Lower leg skin (tissue), 4 donors: ENCODE data around the gene SIVA1. TPM values are rescaled to one million over a fixed set of nuclear protein-coding genes. Genes with fewer than 3 reads are reported as not detected.

Experiments
- DNase-seq, 2 donors: peaks; one replicate each; pipeline ENCODE4 v3.0.0-alpha.2; 2019; ENCODE audit warnings: low spot score in 2 of 2
- H3K4me3 ChIP-seq: fragments of 200-600 bp; sonication (generic); 2 replicates; pipeline ENCODE4 v1.5.1; 2017; ENCODE audit warnings: mild to moderate bottlenecking, low read depth; ENCODE audit not compliant: poor library complexity, severe bottlenecking
- CTCF ChIP-seq, 3 donors: fragments of 450-650 bp; IDR thresholded peaks; one replicate each; pipeline ENCODE4 v1.5.1; 2016; ENCODE audit warnings: antibody characterized with exemption in 3 of 3, mild to moderate bottlenecking in 3 of 3, moderate library complexity in 2 of 3
- POLR2A ChIP-seq, 2 donors: fragments of 450-650 bp; IDR thresholded peaks; one replicate each; pipeline ENCODE4 v1.6.1; 2016 to 2017; ENCODE audit warnings: antibody characterized with exemption in 2 of 2, mild to moderate bottlenecking in 1 of 2, moderate library complexity in 1 of 2
- WGBS, 2 donors: methylation state at CpG; one replicate each; pipeline ENCODE4 v1.1.5; 2018; 5-methylcytosine and 5-hydroxymethylcytosine counted together
- intact Hi-C: fragments of 100-400 bp; cut with DNase I; formaldehyde crosslinking; loops from one replicate; pipeline ENCODE4 v1.15.0; 2023; ENCODE audit warnings: low total_unique reads
- total RNA-seq, 4 donors: library from RNA; depleted of rRNA; stranded (reverse); fragments of >200 nt; gene quantifications; one replicate each; pipeline ENCODE4 v1.1.0, GENCODE V29; 2016

Gene SIVA1
- total RNA-seq, 4 donors from 2014 or later, result 162 to 174 (median 168) TPM

GRCh38 chr14:104773505-104774452 is 20.8 kb downstream of the SIVA1 start:
- no peak overlapping the region for H3K4me3 ChIP-seq
- DNase-seq, result no peak
- WGBS, 2 donors, result 87 to 90% methylated on average over 39 to 40 of the region's 46 CpGs
- intact Hi-C loops, result loop anchor here (5.0 kb wide), 1 partner anchor 49 kb away; no protein-coding TSS in a partner anchor
- TF ChIP-seq POLR2A (IDR thresholded peaks at IDR 0.05) (no peak), CTCF (IDR thresholded peaks at IDR 0.05) (no peak)

DNA sequence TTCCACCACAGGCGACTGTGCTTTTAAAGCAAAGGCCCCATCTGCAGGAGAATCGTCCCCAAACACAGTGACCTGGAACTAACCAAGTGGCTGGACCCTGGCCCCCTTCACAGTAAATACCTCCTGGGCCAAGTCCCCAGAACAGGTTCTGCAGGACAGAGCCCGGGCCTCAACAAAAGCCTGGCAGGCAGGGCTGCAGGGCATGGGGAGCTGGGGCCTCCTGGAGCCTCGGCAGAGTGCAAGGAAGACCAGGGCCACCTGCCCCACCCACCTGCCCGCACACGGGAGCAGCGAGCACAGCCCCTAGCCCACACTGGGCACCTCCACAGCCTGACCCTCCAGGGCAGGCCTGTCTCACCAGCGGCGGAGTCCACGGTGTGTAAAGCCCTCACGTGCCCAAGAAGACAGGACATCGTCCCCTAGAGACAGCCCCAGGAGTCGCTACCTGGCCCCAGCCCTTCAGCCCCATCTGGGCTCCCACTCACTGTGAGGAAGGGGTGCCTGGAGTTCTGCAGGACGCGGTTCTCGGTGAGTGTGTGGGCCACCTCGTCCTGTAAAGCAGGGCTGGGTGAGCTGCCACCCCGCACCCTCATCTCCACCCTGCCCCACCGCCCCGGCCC is 21.6 kb downstream of the SIVA1 start:
- TF ChIP-seq CTCF (IDR thresholded peaks at IDR 0.05), result no peak
- no peak for TF ChIP-seq POLR2A (IDR thresholded peaks at IDR 0.05)
- intact Hi-C loops, result loop anchor here (5.0 kb wide), 1 partner anchor 48 kb away; no protein-coding TSS in a partner anchor
- 77 to 83% methylated on average over 14 to 17 of the region's 20 CpGs for WGBS, 2 donors
- DNase-seq, result no peak
- no peak overlapping the region for H3K4me3 ChIP-seq

DNA sequence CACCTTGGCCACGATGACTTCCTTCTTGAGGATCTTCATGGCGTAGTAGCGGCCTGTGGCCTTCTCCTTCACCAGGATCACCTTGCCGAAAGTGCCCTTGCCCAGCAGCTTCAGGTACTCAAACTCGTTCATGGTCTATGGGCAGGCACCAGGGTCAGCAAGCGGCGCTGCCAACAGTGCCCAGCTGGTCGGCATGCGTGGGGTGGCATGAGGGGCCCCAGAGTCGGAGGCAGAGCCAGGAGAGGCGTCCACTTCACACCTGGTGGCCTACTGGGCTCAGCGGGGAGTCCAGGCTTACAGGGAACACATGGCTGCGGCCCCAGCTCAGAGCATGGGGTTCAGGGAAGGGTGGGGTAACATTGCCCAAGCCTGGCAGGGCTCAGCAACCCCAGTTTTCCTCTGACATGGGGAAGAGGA is 22.1 kb downstream of the SIVA1 start:
- TF ChIP-seq CTCF (IDR thresholded peaks at IDR 0.05) (no peak), POLR2A (IDR thresholded peaks at IDR 0.05) (no peak)
- intact Hi-C loops, result no loop called here

GRCh38 chr14:104776481-104776880 is 23.5 kb downstream of the SIVA1 start:
- 97 to 98% methylated on average over 12 to 15 of the region's 15 CpGs for WGBS, 2 donors
- intact Hi-C loops, result no loop called here
- no peak overlapping the region for H3K4me3 ChIP-seq

More for the DNA sequence above, 22.1 kb downstream of the SIVA1 start:
- no peak overlapping the region for H3K4me3 ChIP-seq
- DNase-seq, result no peak
- WGBS, 2 donors, result 92 to 93% methylated on average over 13 of the region's 13 CpGs

More at GRCh38 chr14:104776481-104776880, 23.5 kb downstream of the SIVA1 start:
- TF ChIP-seq CTCF (IDR thresholded peaks at IDR 0.05) (no peak), POLR2A (IDR thresholded peaks at IDR 0.05) (no peak)
- DNase-seq, result no peak
